Panc1 (cell line): Measurements from ENCODE around the gene HES5. TPM values are rescaled to one million over a fixed set of nuclear protein-coding genes. Genes with fewer than 3 reads are reported as not detected.

ENCODE experiments used
- ATAC-seq: fragments of 200-7000 bp; cut with Tn5 transposase; 2 replicates; pipeline ENCODE4 v1.9.1; 2020; ENCODE audit warnings: mild to moderate bottlenecking, moderate library complexity
- BruUV-seq: library from RNA; stranded (reverse); fragments of 400-500 nt; replicated peaks from 2 replicates; lab custom pipeline; 2021; lab: Mats Ljungman, UMichigan
- CTCF ChIA-PET: fragments of 300-600 bp; sonication (Branson Sonifier 250); formaldehyde crosslinking; loops from one replicate; lab custom pipeline; 2022; ENCODE audit warnings: antibody characterized with exemption; lab: Charles Lee
- POLR2A ChIA-PET: fragments of 300-600 bp; sonication (Branson Sonifier 250); formaldehyde crosslinking; loops from one replicate; lab custom pipeline; 2022; ENCODE audit warnings: antibody characterized with exemption; lab: Charles Lee
- DNase-seq: peaks from one replicate; pipeline ENCODE4 v3.0.0-alpha.2; 2010; ENCODE audit warnings: low read depth, low spot score
- H3K27ac ChIP-seq: 2 replicates; pipeline ENCODE4 v1.5.1; 2011; ENCODE audit warnings: mild to moderate bottlenecking, low read length, inconsistent platforms
- H3K27me3 ChIP-seq: fragments of 200-500 bp; sonication (Bioruptor generic); 2 replicates; pipeline ENCODE4 v1.6.0; 2014; ENCODE audit warnings: low read length, inconsistent platforms; ENCODE audit not compliant: control insufficient read depth, insufficient read depth
- H3K36me3 ChIP-seq: fragments of 200-500 bp; sonication (Bioruptor generic); 2 replicates; pipeline ENCODE4 v1.5.1; 2014; ENCODE audit warnings: inconsistent platforms, mild to moderate bottlenecking, low read length, moderate library complexity; ENCODE audit not compliant: control insufficient read depth, insufficient read depth
- H3K4me1 ChIP-seq: 2 replicates; pipeline ENCODE4 v1.5.1; 2011; ENCODE audit warnings: inconsistent platforms, mild to moderate bottlenecking, low read length, moderate library complexity; ENCODE audit not compliant: control insufficient read depth, insufficient read depth
- H3K4me3 ChIP-seq, 2 experiments: 2 replicates each; pipeline ENCODE4 v1.5.1; 2011 to 2012; ENCODE audit warnings: low read depth in 2 of 2, low read length in 2 of 2, mild to moderate bottlenecking in 2 of 2, inconsistent platforms in 1 of 2, moderate library complexity in 1 of 2
- H3K9me3 ChIP-seq: fragments of 200-500 bp; sonication (Bioruptor generic); 2 replicates; pipeline ENCODE4 v1.5.1; 2014; ENCODE audit warnings: low read depth, mild to moderate bottlenecking, inconsistent platforms, low read length, moderate library complexity; ENCODE audit not compliant: control insufficient read depth, insufficient read depth
- POLR2AphosphoS5 ChIP-seq: IDR thresholded peaks from 2 replicates; pipeline ENCODE4 v1.6.1; 2012; ENCODE audit warnings: mild to moderate bottlenecking, low read depth, low read length, moderate library complexity
- REST ChIP-seq, 2 experiments: IDR thresholded peaks; 2 replicates each; pipeline ENCODE4 v1.6.1; 2011 to 2012; ENCODE audit warnings: low read depth in 2 of 2, control low read depth in 1 of 2, low read length in 1 of 2, mild to moderate bottlenecking in 1 of 2, moderate library complexity in 1 of 2; ENCODE audit not compliant: insufficient read depth in 1 of 2
- SIN3A ChIP-seq: IDR thresholded peaks from 2 replicates; pipeline ENCODE4 v1.6.1; 2012; ENCODE audit warnings: low read depth, mild to moderate bottlenecking, low read length, moderate library complexity, borderline replicate concordance; ENCODE audit not compliant: insufficient read depth
- TCF7L2 ChIP-seq: IDR thresholded peaks from 2 replicates; pipeline ENCODE4 v1.6.1; 2011; ENCODE audit warnings: mild to moderate bottlenecking, low read depth, low read length, inconsistent platforms
- in situ Hi-C: cut with HindIII; loops from 2 replicates; pipeline ENCODE4 v1.10.0; 2016; ENCODE audit warnings: low sequenced_read_pairs, low pct_unique_long_range_greater_than_20kb
- intact Hi-C: fragments of 100-400 bp; cut with micrococcal nuclease; formaldehyde crosslinking; loops from one replicate; pipeline ENCODE4 v1.10.0; 2022; ENCODE audit not compliant: unreplicated experiment
- total RNA-seq: library from RNA; stranded (reverse); gene quantifications from one replicate; pipeline ENCODE4 v1.2.1, GENCODE V29; 2021; ENCODE audit not compliant: unreplicated experiment
- TF ChIP-seq, protein P1 (sequence below): fragments of 450-650 bp; IDR thresholded peaks from 2 replicates; pipeline ENCODE4 v1.5.1; 2017; ENCODE audit warnings: mild to moderate bottlenecking

HES5 gene
- total RNA-seq, 1 experiment from 2014 or later = not detected

DNA sequence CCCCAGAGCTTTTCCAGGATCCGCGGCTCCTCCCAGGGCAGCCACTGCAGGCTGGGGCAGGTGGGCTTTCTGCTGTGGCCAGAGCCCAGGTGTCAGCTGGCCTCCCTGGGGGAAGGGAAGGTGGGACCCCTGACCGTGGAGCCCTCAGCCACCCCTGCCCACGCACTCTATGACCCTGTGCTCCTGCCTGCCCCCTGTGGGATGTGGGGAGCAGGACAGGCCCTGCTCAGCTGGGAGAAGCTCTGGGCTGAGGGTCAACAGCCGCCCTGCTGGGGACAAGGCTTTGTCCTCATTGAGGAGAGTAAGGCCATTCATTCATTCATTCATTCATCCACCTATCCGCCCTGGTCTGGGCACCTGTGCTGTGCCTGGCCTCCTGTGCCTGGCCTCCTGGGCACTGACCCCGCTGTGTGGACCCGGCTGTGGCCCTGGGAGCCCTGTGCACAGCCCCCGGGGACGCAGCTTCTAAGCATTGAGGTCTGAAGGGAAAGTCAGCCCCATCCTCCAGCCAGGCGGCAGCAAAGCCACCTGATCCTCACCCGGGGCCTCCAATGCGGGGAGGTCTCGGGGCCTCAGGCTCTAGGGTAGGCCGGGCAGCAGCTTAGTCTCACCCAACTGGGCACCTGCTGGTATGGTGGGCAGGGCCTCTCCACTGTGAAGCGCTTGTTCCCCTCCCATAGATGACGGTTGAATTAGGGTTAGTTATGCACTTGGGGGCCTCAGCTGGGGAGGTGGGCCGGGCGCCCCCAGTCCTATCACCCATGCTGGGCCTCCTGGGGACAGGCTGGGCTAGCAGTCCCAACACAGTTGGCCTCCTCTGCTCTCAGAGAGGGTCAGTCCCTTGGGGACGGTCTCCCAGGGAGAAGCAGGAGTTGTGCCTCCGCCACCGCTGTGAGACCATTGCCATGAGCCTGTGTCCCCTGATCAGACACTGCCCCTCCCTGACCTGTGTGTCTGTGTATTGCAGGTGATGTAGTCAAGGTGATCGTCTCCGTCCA lies 32.1 kb upstream of the HES5 start:
- Histone ChIP-seq H3K36me3 (no peaks in the 10 kb centered on the region), H3K27ac (no peak overlapping the region), H3K9me3 (no peaks in the 10 kb centered on the region), H3K27me3 (no peaks in the 10 kb centered on the region), H3K4me3 (no peak overlapping the region), H3K4me1 (peaks cover 2% of the 10 kb centered on the region)
- DNase-seq (no peak), ATAC-seq (no peak; the same call in 1 of the 2 replicates)
- intact Hi-C loops (no loop called here), in situ Hi-C loops (no loop called here)
- TF ChIP-seq TCF7L2 (no peak), POLR2AphosphoS5 (no peak), REST (IDR thresholded peaks at IDR 0.05; ENCODE audit: insufficient read depth in 1 of 2, low read depth in 2 of 2, low read length in 1 of 2) (no peak), SIN3A (no peak)
- TF ChIP-seq, protein P1, sequence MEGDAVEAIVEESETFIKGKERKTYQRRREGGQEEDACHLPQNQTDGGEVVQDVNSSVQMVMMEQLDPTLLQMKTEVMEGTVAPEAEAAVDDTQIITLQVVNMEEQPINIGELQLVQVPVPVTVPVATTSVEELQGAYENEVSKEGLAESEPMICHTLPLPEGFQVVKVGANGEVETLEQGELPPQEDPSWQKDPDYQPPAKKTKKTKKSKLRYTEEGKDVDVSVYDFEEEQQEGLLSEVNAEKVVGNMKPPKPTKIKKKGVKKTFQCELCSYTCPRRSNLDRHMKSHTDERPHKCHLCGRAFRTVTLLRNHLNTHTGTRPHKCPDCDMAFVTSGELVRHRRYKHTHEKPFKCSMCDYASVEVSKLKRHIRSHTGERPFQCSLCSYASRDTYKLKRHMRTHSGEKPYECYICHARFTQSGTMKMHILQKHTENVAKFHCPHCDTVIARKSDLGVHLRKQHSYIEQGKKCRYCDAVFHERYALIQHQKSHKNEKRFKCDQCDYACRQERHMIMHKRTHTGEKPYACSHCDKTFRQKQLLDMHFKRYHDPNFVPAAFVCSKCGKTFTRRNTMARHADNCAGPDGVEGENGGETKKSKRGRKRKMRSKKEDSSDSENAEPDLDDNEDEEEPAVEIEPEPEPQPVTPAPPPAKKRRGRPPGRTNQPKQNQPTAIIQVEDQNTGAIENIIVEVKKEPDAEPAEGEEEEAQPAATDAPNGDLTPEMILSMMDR = no peak; the same call in 1 of the 2 replicates
- BruUV-seq = no TSS peak
- ChIA-PET CTCF (interaction anchor here (0.6 to 1.3 kb wide), 3 partner anchors 18 to 60 kb away, joined by 3 to 15 read pairs (median 4); no protein-coding TSS in a partner anchor), POLR2A (interaction anchor here (0.6 to 0.7 kb wide), 2 partner anchors 127 to 637 kb away, joined by 3 to 11 read pairs; no protein-coding TSS in a partner anchor)

DNA sequence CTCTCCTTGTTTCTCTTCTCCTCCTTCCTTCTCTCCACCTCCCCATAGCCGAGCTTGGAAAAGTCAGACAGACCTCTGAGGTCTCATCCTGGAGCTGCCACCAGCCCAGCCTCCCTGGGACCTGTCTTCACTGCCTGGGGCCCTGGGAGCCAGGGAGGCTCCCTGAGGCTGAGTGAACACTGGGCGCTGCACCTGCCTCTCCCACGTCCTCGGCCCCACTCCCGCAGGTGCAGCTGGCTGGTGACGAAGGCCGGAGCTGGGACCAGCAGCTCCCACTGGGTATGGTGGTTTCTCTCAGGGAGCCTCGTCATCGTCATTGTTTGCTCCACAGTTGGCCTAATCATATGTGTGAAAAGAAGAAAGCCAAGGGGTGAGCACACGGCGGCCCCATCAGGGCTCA lies 31.4 kb upstream of the HES5 start:
- Histone ChIP-seq H3K4me1 (peaks cover 8% of the 10 kb centered on the region), H3K27ac (no peak overlapping the region), H3K4me3 (no peak overlapping the region), H3K36me3 (no peaks in the 10 kb centered on the region), H3K27me3 (no peaks in the 10 kb centered on the region), H3K9me3 (no peaks in the 10 kb centered on the region)
- no peak for DNase-seq
- no TSS peak for BruUV-seq
- ATAC-seq = no peak
- ChIA-PET POLR2A (no interaction called here), CTCF (interaction anchor here (0.8 to 1.3 kb wide), 2 partner anchors 17 to 44 kb away, joined by 3 to 4 read pairs; no protein-coding TSS in a partner anchor)
- intact Hi-C loops (no loop called here), in situ Hi-C loops (no loop called here)
- TF ChIP-seq, protein P1 = no peak
- TF ChIP-seq TCF7L2 (no peak), SIN3A (no peak), POLR2AphosphoS5 (no peak), REST (IDR thresholded peaks at IDR 0.05; ENCODE audit: insufficient read depth in 1 of 2, low read depth in 2 of 2, low read length in 1 of 2) (no peak)
